GM19468 (cell line): ENCODE data around the gene CMTR1.

Experiments
- ATAC-seq: cut with Tn5 transposase; IDR thresholded peaks from one replicate; pipeline ENCODE4 v1.9.1; 2021; ENCODE audit warnings: mild to moderate bottlenecking, moderate library complexity, moderate number of reproducible peaks; ENCODE audit not compliant: unreplicated experiment; ENCODE audit errors: extremely low read depth

The CMTR1 gene

DNA sequence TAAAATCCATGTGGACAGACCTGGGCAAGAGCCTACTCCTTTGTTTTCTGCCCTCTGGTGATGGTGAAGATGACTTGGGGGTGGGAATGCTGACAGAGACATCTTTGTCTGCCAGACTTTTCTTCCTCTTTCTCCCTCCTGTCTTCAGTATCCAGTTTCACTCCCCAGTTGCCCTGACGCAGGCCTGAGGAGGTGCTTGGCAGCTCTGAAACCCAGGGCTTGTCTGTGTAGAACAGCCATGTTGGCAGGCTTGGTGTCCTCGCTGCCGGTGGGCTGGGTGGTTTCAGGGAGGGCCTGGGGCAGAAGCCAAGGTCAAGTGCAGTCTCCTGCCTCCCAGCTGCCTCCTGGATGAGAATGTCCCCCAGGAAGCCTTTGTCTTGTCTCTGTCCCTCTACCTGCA is 44.2 kb downstream of the CMTR1 start:
- no peak for ATAC-seq

GRCh38 chr6:37477656-37478435 is 44.8 kb downstream of the CMTR1 start:
- ATAC-seq: no peak

GRCh38 chr6:37478827-37479226 is 45.8 kb downstream of the CMTR1 start:
- ATAC-seq: no peak

GRCh38 chr6:37479266-37479854 is 46.3 kb downstream of the CMTR1 start:
- no peak for ATAC-seq

DNA sequence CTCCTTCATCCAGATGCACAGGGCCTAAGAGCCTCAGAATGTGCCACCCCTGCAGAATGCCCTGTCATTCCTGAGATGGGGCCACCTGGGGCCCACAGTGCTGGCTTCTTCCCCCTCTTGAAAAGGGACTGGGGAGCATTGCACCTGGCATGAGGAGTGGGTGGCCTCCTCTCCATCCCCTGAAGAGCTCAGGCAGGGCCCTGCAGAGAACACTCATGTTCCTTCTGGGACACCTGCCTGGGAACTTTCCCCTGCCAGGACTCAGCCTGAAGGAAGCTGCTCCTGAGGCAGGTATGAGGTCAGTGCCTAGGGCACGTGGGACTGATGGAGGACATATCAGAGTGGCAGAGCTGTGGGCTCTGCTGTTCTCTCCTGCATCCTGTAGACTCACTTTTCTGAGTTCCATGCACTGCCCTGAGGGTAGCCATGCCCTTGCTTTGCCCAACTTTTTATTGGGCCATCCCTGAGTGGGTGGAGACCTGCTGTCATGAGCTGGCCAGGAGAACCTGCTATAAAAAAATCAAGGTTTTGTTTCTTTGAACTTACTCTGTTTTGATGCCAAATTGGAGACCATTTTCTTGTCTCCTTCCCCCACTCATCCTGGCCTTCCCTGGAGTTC is 47.2 kb downstream of the CMTR1 start:
- no peak for ATAC-seq

- ATAC-seq: no peak
Measured at GRCh38 chr6:37480951-37481534, 48.0 kb downstream of the CMTR1 start.

- ATAC-seq: no peak
Measured at GRCh38 chr6:37481711-37482605, 48.9 kb downstream of the CMTR1 start.

DNA sequence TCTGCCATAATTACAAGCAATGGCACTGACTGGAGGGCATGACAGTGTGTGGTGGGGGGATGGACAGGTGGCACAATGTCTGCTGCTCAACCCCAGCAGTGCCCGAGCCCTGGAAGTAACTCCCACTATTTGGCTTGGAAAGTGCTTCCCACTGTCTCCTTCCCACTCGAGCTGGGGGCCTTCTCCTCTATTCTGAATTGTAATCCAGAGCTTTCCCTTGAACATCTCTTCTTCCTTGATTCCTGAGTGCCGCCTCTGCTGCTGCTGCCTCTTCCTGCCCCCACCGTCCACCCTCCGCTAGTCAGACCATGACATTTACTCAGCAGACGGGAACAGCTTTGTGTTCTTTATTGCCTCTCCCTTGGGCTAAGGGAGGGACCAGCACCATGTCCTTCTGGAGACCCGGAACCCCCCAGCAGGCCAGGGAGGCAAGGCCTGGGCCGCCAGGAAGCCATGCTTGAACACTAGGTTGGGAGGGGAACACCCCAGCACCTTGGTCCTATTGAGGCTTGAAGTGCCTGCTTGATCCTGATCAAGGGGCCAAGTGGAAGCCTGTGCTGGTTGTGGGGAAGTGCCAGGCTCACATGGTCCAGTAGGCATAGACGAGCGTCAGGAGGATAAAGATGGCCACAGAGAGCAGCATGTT is 49.7 kb downstream of the CMTR1 start:
- no peak for ATAC-seq

DNA sequence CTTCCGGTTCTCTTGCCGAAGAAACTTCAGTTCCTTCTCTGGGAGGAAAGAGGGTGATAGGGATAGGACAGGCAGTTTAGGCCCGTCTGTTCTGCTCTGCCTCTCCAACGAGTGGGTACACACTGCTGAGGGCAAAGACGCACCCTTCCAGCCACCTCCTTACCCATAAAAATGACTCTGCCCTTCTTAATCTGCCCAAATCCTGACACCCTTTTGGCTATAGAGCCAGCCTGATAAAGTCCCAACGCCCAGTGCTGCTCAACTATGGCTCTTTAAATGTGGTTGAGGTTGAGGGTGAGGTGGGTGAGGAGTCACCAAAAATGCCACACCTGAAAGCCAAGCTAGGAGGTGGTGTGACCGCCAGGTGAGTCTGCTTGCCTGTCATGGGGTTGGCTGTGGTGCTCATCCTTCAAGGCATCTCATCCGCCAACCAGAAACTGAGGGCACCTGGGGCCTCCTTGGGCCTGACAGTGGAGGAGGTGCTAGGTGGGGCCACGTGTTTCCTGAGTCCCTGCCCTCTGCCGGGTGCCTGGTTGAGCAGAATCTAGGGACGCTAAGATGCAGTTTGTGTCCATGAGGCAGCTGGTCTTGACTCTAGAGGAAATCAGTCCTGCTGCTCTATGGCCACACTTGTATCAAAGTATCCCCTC is 50.4 kb downstream of the CMTR1 start:
- ATAC-seq: no peak

- ATAC-seq: no peak
Measured at GRCh38 chr6:37483917-37484785, 51.1 kb downstream of the CMTR1 start.

- ATAC-seq: no peak
Measured at GRCh38 chr6:37484786-37485170, 51.8 kb downstream of the CMTR1 start.

GRCh38 chr6:37485291-37485702 is 52.3 kb downstream of the CMTR1 start:
- no peak for ATAC-seq

GRCh38 chr6:37486121-37486839 is 53.3 kb downstream of the CMTR1 start:
- ATAC-seq: no peak

DNA sequence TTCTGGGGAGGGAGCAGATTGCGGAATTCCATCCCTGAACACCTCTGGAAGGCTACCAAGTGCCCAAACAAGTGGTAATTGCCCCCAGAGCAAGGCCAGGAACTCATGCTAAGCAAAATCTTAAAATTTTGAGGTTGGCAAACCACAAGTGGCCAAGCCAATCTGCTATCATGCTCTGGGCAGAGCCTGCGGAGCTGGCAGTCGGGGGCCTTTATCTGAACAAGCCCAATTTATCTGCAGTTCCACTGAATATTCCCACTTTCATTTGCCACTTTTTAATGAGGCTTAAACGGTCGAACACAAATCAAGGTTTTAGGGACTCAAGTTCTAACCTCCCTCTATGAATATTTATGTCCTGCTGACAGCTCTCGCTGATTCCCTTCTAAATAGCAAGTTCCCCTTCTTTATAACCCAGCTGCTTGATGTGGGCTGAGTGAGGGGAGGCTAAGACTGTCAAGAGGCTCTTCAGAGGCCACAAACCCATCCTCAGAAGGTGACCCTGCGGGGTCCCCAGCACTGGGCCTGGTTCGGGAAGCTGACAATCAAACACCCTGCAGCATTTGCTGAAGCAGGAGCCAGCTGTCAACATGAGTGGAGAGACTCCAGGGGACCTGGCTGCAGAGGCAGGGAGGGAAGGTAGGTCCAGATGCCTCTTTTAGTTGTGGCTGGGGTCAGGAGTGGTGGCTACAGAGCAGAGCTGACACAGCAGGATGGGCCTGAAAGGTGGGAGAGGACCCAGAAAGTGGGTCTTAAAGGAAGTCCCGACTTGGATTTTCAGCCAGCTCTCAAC is 54.8 kb downstream of the CMTR1 start:
- no peak for ATAC-seq

- no peak for ATAC-seq
Measured at GRCh38 chr6:37488476-37488875, 55.5 kb downstream of the CMTR1 start.

GRCh38 chr6:37489697-37490336 is 56.8 kb downstream of the CMTR1 start:
- no peak for ATAC-seq
